Adrenal gland (tissue), 12 donors: Measurements from ENCODE around the gene AMPD1. TPM values are rescaled to one million over a fixed set of nuclear protein-coding genes. Genes with fewer than 3 reads are reported as not detected.

ENCODE experiments used
- DNase-seq, 7 donors: peaks; one replicate each; pipeline ENCODE4 v3.0.0-alpha.2; 2019 to 2020
- H3K27ac ChIP-seq, 5 donors: fragments of 200-600 bp; sonication (generic) in 4 of 5; 1 replicate in 3 of 5; 2 replicates in 2 of 5; pipeline versions ENCODE4 v1.5.1 to v1.8.0; 2016 to 2020; ENCODE audit warnings: mild to moderate bottlenecking in 1 of 5
- H3K27me3 ChIP-seq: fragments of 200-600 bp; 2 replicates; pipeline ENCODE4 v1.8.0; 2021
- H3K36me3 ChIP-seq, 2 donors: fragments of 200-600 bp; replicated peaks in 1 of 2; 1 replicate in 1 of 2; 2 replicates in 1 of 2; pipeline versions ENCODE4 v1.5.1 to v1.8.0; 2018 to 2022
- H3K4me1 ChIP-seq, 2 donors: fragments of 200-600 bp; replicated peaks in 1 of 2; 1 replicate in 1 of 2; 2 replicates in 1 of 2; pipeline versions ENCODE4 v1.5.1 to v1.8.0; 2018 to 2021
- H3K4me3 ChIP-seq, 4 donors: fragments of 200-600 bp; sonication (generic) in 3 of 4; one replicate each; pipeline ENCODE4 v1.5.1; 2016 to 2018
- H3K9me3 ChIP-seq, 3 donors: fragments of 200-600 bp; sonication (generic) in 1 of 3; replicated peaks in 1 of 3; 1 replicate in 2 of 3; 2 replicates in 1 of 3; pipeline versions ENCODE4 v1.5.1 to v1.8.0; 2016 to 2021
- CTCF ChIP-seq, 6 experiments: fragments of 450-650 bp in 4 of 6; fragments of 200-600 bp in 2 of 6; sonication (generic) in 1 of 6; IDR thresholded peaks; 1 replicate in 5 of 6; 2 replicates in 1 of 6; pipeline versions ENCODE4 v1.5.1 to v1.8.0; 2016 to 2021; ENCODE audit warnings: antibody characterized with exemption in 6 of 6, mild to moderate bottlenecking in 2 of 6, moderate library complexity in 1 of 6
- POLR2A ChIP-seq, 2 donors: fragments of 450-650 bp; IDR thresholded peaks; one replicate each; pipeline ENCODE4 v1.6.1; 2017; ENCODE audit warnings: antibody characterized with exemption in 2 of 2, mild to moderate bottlenecking in 2 of 2, moderate library complexity in 1 of 2
- whole genome bisulfite sequencing, 4 donors: extraction: QIAGEN DNeasy Blood & Tissue Kit in 2 of 4; methylation state at CpG; one replicate each; pipeline versions ENCODE4 v1.1.5 to v1.1.7; 2013 to 2017; 5-methylcytosine and 5-hydroxymethylcytosine counted together
- intact Hi-C, 2 donors: fragments of 100-400 bp; cut with DNase I; formaldehyde crosslinking; loops; one replicate each; pipeline versions ENCODE4 v1.14.1 to v1.15.0; 2022 to 2023
- polyA plus RNA-seq, 3 donors: library from polyadenylated mRNA; stranded (reverse); fragments of 200-250 nt in 2 of 3; fragments of 350-450 nt in 1 of 3; fragmentation: Illumina TruSeq in 1 of 3; extraction: RNeasy Lipid Tissue Mini Kit (QIAGEN cat#74804) in 1 of 3; gene quantifications; one replicate each; pipeline ENCODE4 v1.2.3, GENCODE V29; 2013 to 2014
- total RNA-seq, 9 donors: library from RNA; depleted of rRNA in 4 of 9; stranded (reverse); fragments of >200 nt in 4 of 9; fragments of 120-200 nt in 1 of 9; fragmentation: NEBNext Ultra II Directional in 1 of 9; extraction: Animal tissue kit (Norgen Biotek cat#: 25700) in 1 of 9; gene quantifications; one replicate each; pipeline versions ENCODE4 v1.1.0 to v1.2.4, GENCODE V29; 2013 to 2023
- donor health status: healthy with polysubstance abuse.
- donor health status: Bipolar disorder and iron deficiency.
- donor health status: DM: yes; HTN: yes; CAD: no.
- donor health status: DM: no; HTN: no; CAD: no.
- donor health status: DM: no; HTN: no; CAD: no.
- donor health status: DM: yes; HTN: yes; CAD: no.

Gene AMPD1
- total and polyA plus RNA-seq, 12 donors = 0.24 to 0.29 TPM; not detected in 10

GRCh38 chr1:114688526-114688925 lies 6.8 kb downstream of the AMPD1 start:
- Histone ChIP-seq H3K9me3 (no peaks in the 10 kb centered on the region), H3K27ac (no peak overlapping the region), H3K27me3 (peaks cover 5% of the 10 kb centered on the region), H3K36me3 (no peaks in the 10 kb centered on the region), H3K4me1 (no peaks in the 10 kb centered on the region), H3K4me3 (no peak overlapping the region)
- no peak for DNase-seq
- WGBS, 4 donors = 74 to 84% (median 80%) methylated on average over 3 to 4 of the region's 4 CpGs
- TF ChIP-seq POLR2A (IDR thresholded peaks at IDR 0.05) (no peak), CTCF (IDR thresholded peaks at IDR 0.05) (no peak)
- intact Hi-C loops = no loop called here

- H3K4me1 ChIP-seq = no peaks in the 10 kb centered on the region
- 71 to 81% (median 75%) methylated on average over 5 of the region's 5 CpGs for WGBS, 4 donors
- TF ChIP-seq POLR2A (IDR thresholded peaks at IDR 0.05) (no peak), CTCF (IDR thresholded peaks at IDR 0.05) (no peak)
- no peak for DNase-seq
- no peak overlapping the region for H3K4me3 ChIP-seq
- intact Hi-C loops = no loop called here
- H3K9me3 ChIP-seq = no peaks in the 10 kb centered on the region
- H3K27me3 ChIP-seq = no peaks in the 10 kb centered on the region
- H3K27ac ChIP-seq = no peak overlapping the region
- no peaks in the 10 kb centered on the region for H3K36me3 ChIP-seq
Observed at GRCh38 chr1:114685851-114686250, 9.5 kb downstream of the AMPD1 start.

- H3K27ac ChIP-seq = no peak overlapping the region
- intact Hi-C loops = no loop called here
- H3K9me3 ChIP-seq = no peaks in the 10 kb centered on the region
- no peaks in the 10 kb centered on the region for H3K27me3 ChIP-seq
- H3K4me3 ChIP-seq = no peak overlapping the region
- no peaks in the 10 kb centered on the region for H3K4me1 ChIP-seq
- no peak for DNase-seq
- TF ChIP-seq CTCF (IDR thresholded peaks at IDR 0.05) = no peak
- TF ChIP-seq POLR2A (IDR thresholded peaks at IDR 0.05) = no peak
- 58 to 73% (median 70%) methylated on average over 5 of the region's 5 CpGs for WGBS, 4 donors
- no peaks in the 10 kb centered on the region for H3K36me3 ChIP-seq
Observed at GRCh38 chr1:114677691-114678090, 17.7 kb downstream of the AMPD1 start.

- no peak overlapping the region for H3K4me3 ChIP-seq
- H3K27ac ChIP-seq = no peak overlapping the region
- no peaks in the 10 kb centered on the region for H3K27me3 ChIP-seq
- no peaks in the 10 kb centered on the region for H3K9me3 ChIP-seq
- no peak for DNase-seq
- intact Hi-C loops = no loop called here
- no peaks in the 10 kb centered on the region for H3K36me3 ChIP-seq
- TF ChIP-seq CTCF (IDR thresholded peaks at IDR 0.05) = no peak
- TF ChIP-seq POLR2A (IDR thresholded peaks at IDR 0.05) = no peak
- H3K4me1 ChIP-seq = no peaks in the 10 kb centered on the region
- WGBS, 4 donors = 78 to 91% (median 82%) methylated on average over 1 of the region's 1 CpG
Observed at GRCh38 chr1:114676115-114676514, 19.2 kb downstream of the AMPD1 start.
